HL-60 (cell line): ENCODE results near the gene TNFAIP8.

Experiments used
- DNase-seq, 2 experiments: peaks; one replicate each; pipeline ENCODE4 v3.0.0-alpha.2; 2010 to 2020; ENCODE audit warnings: low read depth in 1 of 2, low spot score in 1 of 2
- H3K27ac ChIP-seq: fragments of 250-450 bp; sonication (Bioruptor Pico); replicated peaks from 2 replicates; pipeline ENCODE4 v1.5.1; 2020; ENCODE audit warnings: mild to moderate bottlenecking, moderate library complexity
- H3K27me3 ChIP-seq: fragments of 250-450 bp; sonication (Bioruptor Pico); 2 replicates; pipeline ENCODE4 v1.5.1; 2021; ENCODE audit warnings: mild to moderate bottlenecking, moderate library complexity; ENCODE audit not compliant: insufficient read depth, poor library complexity, severe bottlenecking
- H3K4me3 ChIP-seq: replicated peaks from 2 replicates; pipeline ENCODE4 v1.5.1; 2011; ENCODE audit warnings: mild to moderate bottlenecking, control low read depth, low read length; ENCODE audit not compliant: insufficient read depth
- GABPA ChIP-seq: IDR thresholded peaks from 2 replicates; pipeline ENCODE4 v1.6.1; 2012; ENCODE audit warnings: low read depth
- POLR2AphosphoS5 ChIP-seq: IDR thresholded peaks from 2 replicates; pipeline ENCODE4 v1.6.1; 2012; ENCODE audit warnings: low read depth
- SPI1 ChIP-seq: IDR thresholded peaks from 2 replicates; pipeline ENCODE4 v1.6.1; 2012; ENCODE audit warnings: low read depth, mild to moderate bottlenecking, borderline replicate concordance
- TF ChIP-seq, protein P1 (sequence below): IDR thresholded peaks from 2 replicates; pipeline ENCODE4 v1.6.1; 2012; ENCODE audit warnings: low read depth; ENCODE audit not compliant: insufficient replicate concordance
- TF ChIP-seq, protein P2 (sequence below): IDR thresholded peaks from one replicate; pipeline ENCODE4 v1.5.1; 2011; ENCODE audit warnings: low read length, control low read depth, inconsistent platforms; ENCODE audit not compliant: insufficient read depth

Gene TNFAIP8

DNA sequence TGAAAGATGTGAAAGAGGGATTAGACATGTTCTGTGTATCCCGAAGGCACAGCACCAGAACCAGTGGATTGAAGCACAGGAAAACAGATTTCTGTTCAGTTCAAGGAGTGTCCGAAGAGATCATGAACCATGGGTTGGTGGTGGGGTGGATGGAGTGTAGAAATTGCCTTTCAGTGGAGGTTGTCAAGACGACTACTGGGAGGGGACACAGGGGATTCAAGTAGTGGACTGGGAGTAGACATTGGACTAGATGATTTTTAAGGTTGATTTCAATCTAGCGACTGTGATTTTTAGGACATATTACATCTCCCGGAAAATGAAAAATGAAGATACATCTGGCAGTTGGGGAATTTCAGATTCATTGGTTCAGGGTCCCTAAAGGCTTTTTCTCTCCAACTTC, 35.9 kb upstream of the TNFAIP8 start:
- Histone ChIP-seq H3K27me3 (no peaks in the 10 kb centered on the region), H3K4me3 (no peak overlapping the region), H3K27ac (no peak overlapping the region)
- no peak for TF ChIP-seq SPI1
- TF ChIP-seq POLR2AphosphoS5 = no peak
- TF ChIP-seq GABPA = no peak
- DNase-seq = no peak

DNA sequence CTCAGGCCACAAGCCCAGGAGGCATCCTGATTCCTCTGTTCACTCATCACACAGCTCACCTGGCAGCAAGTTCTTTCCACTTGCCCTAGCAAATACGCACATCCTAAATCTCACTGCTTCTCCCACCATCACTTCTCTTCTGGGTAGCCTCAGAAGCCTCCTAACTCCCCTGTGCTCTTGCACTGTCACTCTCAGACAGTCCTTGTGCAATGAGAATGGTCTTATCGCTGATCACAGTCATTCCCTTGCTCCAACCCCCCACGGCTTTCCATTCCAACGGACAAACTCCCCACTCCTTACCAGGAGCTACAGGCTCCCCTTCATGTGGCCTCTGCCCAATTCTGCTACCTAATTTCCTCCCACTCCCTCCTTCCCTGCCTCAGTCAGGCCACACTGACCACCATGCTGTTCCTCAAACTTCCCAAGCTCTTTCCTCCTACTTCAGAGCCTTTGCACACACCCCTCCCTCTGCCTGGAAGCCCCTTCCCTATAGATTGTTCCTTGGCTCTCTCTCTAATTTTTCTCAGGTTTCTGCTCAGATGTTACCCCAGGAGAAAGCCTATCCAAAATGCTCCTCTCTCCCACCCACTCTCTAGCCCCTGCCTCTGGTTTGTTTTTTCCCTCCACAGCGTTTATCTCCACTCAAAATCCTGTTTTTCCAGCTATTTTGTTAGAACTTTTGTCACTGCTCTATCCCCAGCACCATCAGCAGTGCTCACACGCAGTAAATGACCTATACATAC, 34.1 kb upstream of the TNFAIP8 start:
- TF ChIP-seq, protein P1, sequence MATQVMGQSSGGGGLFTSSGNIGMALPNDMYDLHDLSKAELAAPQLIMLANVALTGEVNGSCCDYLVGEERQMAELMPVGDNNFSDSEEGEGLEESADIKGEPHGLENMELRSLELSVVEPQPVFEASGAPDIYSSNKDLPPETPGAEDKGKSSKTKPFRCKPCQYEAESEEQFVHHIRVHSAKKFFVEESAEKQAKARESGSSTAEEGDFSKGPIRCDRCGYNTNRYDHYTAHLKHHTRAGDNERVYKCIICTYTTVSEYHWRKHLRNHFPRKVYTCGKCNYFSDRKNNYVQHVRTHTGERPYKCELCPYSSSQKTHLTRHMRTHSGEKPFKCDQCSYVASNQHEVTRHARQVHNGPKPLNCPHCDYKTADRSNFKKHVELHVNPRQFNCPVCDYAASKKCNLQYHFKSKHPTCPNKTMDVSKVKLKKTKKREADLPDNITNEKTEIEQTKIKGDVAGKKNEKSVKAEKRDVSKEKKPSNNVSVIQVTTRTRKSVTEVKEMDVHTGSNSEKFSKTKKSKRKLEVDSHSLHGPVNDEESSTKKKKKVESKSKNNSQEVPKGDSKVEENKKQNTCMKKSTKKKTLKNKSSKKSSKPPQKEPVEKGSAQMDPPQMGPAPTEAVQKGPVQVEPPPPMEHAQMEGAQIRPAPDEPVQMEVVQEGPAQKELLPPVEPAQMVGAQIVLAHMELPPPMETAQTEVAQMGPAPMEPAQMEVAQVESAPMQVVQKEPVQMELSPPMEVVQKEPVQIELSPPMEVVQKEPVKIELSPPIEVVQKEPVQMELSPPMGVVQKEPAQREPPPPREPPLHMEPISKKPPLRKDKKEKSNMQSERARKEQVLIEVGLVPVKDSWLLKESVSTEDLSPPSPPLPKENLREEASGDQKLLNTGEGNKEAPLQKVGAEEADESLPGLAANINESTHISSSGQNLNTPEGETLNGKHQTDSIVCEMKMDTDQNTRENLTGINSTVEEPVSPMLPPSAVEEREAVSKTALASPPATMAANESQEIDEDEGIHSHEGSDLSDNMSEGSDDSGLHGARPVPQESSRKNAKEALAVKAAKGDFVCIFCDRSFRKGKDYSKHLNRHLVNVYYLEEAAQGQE = no peak
- TF ChIP-seq GABPA = no peak
- TF ChIP-seq, protein P2, sequence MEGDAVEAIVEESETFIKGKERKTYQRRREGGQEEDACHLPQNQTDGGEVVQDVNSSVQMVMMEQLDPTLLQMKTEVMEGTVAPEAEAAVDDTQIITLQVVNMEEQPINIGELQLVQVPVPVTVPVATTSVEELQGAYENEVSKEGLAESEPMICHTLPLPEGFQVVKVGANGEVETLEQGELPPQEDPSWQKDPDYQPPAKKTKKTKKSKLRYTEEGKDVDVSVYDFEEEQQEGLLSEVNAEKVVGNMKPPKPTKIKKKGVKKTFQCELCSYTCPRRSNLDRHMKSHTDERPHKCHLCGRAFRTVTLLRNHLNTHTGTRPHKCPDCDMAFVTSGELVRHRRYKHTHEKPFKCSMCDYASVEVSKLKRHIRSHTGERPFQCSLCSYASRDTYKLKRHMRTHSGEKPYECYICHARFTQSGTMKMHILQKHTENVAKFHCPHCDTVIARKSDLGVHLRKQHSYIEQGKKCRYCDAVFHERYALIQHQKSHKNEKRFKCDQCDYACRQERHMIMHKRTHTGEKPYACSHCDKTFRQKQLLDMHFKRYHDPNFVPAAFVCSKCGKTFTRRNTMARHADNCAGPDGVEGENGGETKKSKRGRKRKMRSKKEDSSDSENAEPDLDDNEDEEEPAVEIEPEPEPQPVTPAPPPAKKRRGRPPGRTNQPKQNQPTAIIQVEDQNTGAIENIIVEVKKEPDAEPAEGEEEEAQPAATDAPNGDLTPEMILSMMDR = no peak
- no peak for TF ChIP-seq POLR2AphosphoS5
- no peak for TF ChIP-seq SPI1
- Histone ChIP-seq H3K27me3 (no peaks in the 10 kb centered on the region), H3K27ac (no peak overlapping the region), H3K4me3 (no peak overlapping the region)
- no peak for DNase-seq

DNA sequence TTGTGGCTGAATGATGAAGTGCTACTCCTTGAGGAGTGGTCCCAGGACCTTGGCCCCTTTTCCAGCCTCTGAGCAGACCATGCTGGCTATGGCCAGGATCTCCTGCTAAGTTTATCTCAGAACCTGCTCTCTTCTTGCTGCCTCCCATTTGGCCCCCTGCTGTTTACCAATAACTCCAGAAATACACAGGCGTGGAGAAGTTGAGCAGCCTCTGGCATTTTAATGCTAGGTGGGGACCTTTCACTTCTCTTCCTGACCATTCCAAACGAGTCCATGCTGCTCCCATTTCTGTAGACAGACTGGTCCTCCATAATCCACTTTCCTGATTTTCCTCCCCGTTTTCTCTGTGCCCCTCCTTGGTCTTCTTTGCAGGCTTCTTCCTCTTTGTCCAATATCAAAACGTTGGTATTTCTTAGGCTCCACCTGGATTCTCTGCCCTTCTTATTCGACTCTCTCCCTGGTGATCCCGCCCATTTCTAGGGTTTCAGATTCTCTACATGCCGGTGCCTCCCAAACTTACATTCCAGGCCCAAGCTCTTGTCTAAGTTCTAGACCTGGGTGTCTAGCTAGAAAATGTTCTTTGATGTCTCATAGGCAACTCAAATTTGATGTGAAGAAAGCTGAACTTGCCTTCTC, 33.4 kb upstream of the TNFAIP8 start:
- no peaks in the 10 kb centered on the region for H3K27me3 ChIP-seq
- H3K27ac ChIP-seq = no peak overlapping the region
- TF ChIP-seq SPI1 (no peak), GABPA (no peak), POLR2AphosphoS5 (no peak)
- TF ChIP-seq, protein P2 = no peak
- TF ChIP-seq, protein P1 = no peak
- no peak for DNase-seq
- no peak overlapping the region for H3K4me3 ChIP-seq

DNA sequence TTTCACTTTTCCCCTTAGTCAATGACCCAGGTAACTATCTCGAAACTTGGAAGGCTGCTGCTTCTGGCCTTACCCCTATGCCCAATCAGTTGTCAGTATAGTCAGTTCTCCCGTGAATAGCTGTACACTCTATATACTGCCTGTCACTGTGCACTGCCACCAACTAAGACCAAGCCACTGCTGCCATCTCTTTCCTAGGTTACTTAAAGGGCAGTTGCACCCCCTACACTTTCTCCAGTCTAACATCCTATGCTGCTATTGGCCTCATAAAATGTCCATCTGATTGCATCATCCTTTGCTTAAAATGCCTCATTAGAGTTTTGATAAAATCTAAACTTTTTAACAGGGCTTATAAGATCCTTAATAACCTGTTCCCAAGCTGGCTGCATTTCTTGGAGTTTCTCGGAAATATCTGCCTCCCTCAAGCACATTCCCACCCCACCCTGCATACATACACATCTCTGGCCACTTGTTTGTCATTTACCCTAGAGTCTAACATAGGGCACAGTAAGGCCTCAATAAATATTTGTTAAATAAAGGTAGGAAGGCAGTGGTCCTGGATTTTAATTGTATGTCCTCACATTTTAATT, 32.8 kb upstream of the TNFAIP8 start:
- TF ChIP-seq, protein P2 = no peak
- TF ChIP-seq POLR2AphosphoS5 (no peak), GABPA (no peak), SPI1 (no peak)
- TF ChIP-seq, protein P1 = no peak
- H3K27me3 ChIP-seq = no peaks in the 10 kb centered on the region
- DNase-seq = no peak
- no peak overlapping the region for H3K4me3 ChIP-seq
- H3K27ac ChIP-seq = no peak overlapping the region
